ENCODE measurements around the gene MEIS2.

Gene MEIS2

DNA sequence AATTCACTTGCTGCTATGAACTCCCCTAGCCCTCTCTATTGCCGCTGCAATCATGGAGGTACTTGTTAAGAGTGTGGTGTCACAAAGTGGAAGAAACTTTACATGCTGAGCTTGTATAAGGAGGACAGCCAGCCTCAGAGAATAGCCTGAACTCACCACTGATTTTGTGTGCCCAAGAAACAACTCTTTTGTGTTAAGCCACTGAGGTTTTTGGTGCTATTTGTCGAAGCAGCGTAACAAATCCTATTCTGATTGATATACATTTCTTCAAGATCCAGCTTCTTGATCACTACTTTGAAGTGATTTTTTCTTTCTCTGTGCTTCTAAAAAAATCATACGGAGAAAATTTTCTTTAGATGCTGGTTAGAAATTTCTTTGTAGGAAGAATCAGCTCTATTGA is 132.4 kb downstream of the MEIS2 start:
- H3K9me3 Mint-ChIP-seq = no peaks in the 10 kb centered on the region
- no peak overlapping the region for H3K4me3 Mint-ChIP-seq
- no peak for DNase-seq
- no peaks in the 10 kb centered on the region for H3K27me3 Mint-ChIP-seq
- H3K27ac Mint-ChIP-seq = no peak overlapping the region
- H3K4me1 Mint-ChIP-seq = no peaks in the 10 kb centered on the region
- ATAC-seq = no peak

DNA sequence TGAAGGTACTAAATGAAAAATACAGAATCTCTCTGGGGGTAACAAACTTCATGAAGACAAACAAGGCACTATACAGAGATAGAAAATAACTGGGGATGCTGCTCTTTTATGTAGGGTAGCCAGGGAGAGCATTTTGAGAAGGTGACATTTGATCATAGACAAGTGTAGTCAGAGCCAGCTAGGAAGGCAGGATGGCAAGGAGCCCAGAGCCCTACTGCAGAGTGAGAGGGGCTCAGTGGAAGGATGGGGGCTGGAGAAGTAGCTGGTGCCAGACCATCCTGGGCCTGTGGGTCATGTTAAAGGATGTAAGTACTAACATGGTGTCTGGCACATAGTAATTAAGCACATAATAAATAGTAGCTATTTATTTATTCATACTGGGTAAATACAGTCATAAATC is 133.6 kb downstream of the MEIS2 start:
- H3K4me1 Mint-ChIP-seq = no peaks in the 10 kb centered on the region
- H3K27ac Mint-ChIP-seq = no peak overlapping the region
- H3K9me3 Mint-ChIP-seq = no peaks in the 10 kb centered on the region
- DNase-seq (no peak), ATAC-seq (no peak)
- H3K27me3 Mint-ChIP-seq = no peaks in the 10 kb centered on the region
- H3K4me3 Mint-ChIP-seq = no peak overlapping the region

DNA sequence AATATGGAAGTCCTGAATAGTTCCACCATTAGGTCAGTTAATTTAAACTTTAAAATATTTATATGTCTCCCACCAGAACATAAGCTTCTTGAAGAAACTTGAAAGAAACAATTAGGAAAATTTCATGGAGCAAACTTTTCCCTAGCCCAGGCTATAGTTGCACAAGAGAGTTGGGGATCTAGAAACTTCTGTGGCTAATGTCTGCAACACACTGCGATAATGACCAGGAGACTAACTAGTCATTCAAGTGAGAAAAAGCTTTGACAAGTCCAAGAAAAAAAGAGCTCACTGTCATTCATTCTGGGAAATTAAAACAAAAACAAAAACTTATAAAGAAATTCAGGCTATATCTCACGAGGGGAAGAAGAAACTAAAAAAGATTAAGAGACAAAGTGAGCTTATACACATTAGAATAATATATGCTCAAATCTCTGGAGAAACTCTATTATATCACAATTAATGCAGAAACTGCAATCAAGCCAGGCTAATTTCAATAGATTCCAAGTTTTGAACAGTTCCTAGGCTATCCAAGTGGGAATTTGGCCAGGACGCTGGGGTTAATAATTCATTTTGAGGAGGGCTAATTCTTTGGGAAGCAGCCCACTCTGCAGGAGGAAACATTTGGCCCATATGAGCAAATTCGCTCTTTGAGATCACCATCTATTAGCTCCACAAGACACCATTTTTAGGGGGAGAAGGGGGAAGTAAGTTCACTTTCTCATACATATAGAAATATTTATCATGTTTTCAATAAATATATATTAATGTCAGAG is 134.6 kb downstream of the MEIS2 start:
- no peak for DNase-seq

DNA sequence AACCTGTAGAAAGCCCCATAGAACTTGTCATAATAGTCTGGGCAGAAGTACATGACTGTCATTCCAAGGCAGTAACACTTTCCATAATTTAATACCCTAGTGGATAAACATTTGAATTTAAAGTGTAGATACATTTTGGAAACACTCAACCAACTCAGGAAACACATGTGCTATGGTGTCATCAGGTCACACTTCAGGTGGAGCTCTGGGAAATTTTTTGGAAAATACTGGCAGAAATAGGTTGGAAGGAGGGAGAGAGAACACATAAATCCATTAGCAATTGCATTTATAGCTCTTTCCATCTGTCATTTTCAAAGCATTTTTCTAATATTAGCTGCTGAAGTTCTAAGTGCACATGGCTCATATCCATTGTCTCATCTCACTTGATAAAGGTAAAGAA is 135.7 kb downstream of the MEIS2 start:
- Mint-ChIP-seq H3K27ac (no peak overlapping the region), H3K27me3 (no peaks in the 10 kb centered on the region), H3K4me1 (no peaks in the 10 kb centered on the region), H3K4me3 (no peak overlapping the region), H3K9me3 (no peaks in the 10 kb centered on the region)
- DNase-seq (no peak), ATAC-seq (no peak)

More for the DNA sequence above, 134.6 kb downstream of the MEIS2 start:
- Mint-ChIP-seq H3K4me1 (no peaks in the 10 kb centered on the region), H3K27me3 (no peaks in the 10 kb centered on the region), H3K9me3 (no peaks in the 10 kb centered on the region), H3K27ac (no peak overlapping the region), H3K4me3 (no peak overlapping the region)
- ATAC-seq = no peak

DNA sequence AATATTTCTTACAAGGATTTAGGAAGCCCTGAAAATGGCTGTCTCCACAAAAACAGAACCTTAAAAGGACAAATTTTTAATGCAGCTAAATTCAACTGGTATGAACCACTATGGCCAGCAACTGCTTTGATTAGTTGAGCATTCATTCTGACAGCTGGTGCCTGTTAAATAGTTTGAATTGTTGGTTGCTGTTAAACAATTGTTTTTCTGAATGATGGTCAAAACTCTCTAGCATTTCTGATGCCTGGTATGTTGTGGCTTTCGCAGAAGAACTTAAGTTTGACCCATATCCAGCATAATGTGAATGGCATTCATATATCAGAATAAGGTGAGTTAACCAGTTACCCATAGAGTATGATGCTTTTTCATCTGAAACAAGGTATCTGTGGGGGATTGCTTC is 138.4 kb downstream of the MEIS2 start:
- no peaks in the 10 kb centered on the region for H3K4me1 Mint-ChIP-seq
- no peaks in the 10 kb centered on the region for H3K9me3 Mint-ChIP-seq
- H3K27ac Mint-ChIP-seq = no peak overlapping the region
- no peak overlapping the region for H3K4me3 Mint-ChIP-seq
- no peak for ATAC-seq
- H3K27me3 Mint-ChIP-seq = no peaks in the 10 kb centered on the region
- DNase-seq = no peak

DNA sequence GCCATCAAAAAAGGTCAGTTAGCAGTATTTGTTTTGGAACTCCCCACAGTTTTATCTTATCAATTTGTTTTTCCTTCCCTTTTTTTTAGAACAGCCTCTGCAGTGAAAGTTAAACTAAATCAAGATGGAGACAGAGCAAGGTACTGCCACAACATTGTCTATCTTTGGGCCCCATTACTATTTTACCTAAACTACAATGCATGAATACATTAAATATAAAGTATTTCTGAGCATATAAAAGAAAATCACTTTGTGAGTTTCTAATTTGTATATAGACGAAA is 139.5 kb downstream of the MEIS2 start:
- H3K9me3 Mint-ChIP-seq = no peaks in the 10 kb centered on the region
- no peaks in the 10 kb centered on the region for H3K27me3 Mint-ChIP-seq
- ATAC-seq = no peak
- H3K27ac Mint-ChIP-seq = no peak overlapping the region
- no peak overlapping the region for H3K4me3 Mint-ChIP-seq
- no peaks in the 10 kb centered on the region for H3K4me1 Mint-ChIP-seq
- DNase-seq = no peak

DNA sequence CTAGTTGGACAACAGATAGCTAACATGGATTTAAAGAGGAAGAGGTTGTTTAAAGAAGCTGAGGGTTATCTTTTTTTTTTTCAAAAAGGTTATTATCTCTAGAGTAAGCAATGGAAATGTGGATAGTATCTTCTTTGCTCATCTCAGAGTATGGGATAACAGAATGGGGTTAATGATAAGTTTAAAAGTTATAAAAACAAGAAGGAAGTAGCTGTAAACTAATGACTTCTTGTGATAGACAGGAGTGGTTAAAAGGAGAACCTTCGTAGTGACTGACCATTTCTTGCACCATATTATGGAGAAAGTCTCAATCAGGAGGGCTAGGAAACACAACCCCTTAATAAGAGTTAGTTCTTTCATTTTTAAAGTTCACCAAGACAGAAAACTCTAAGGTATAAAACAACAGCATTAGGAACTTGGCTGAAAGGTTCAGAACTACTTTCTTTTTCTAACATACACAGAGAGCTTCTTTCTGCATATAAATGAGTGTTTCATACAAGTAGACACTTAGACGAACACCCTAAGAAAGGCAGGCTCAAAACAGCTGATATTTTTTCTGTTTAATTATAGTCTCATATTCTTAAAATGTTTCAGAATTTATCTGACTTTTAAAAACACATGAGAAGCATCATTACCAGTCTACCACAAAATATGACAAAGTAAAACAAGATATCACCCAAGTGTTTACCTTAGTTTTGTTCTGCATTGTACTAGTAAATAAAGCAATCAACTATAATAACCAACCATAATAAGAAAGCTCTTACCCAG is 140.0 kb downstream of the MEIS2 start:
- Mint-ChIP-seq H3K27ac (no peak overlapping the region), H3K27me3 (no peaks in the 10 kb centered on the region), H3K4me1 (no peaks in the 10 kb centered on the region), H3K4me3 (no peak overlapping the region), H3K9me3 (no peaks in the 10 kb centered on the region)
- ATAC-seq = no peak
- DNase-seq = no peak

DNA sequence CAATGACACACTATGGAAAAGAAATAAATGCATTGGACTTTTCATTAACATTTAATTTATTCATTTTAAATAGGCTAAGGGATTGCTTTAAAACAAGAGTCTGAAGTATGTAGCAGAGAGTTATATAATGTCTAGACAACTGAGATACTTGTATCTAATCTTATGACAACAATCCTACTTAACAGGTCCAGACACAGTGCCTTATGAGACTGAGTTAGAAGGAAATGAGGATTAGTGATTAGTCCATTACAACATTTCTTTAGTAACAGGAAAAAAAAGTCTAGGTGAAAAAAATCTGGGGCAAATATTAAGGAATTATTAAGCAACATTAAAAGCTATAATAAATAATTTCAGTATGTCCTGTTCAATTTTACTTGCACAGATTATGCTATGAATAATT is 140.6 kb downstream of the MEIS2 start:
- Mint-ChIP-seq H3K27me3 (no peaks in the 10 kb centered on the region), H3K27ac (no peak overlapping the region), H3K4me1 (no peaks in the 10 kb centered on the region), H3K9me3 (no peaks in the 10 kb centered on the region), H3K4me3 (no peak overlapping the region)
- no peak for ATAC-seq
- DNase-seq = no peak

DNA sequence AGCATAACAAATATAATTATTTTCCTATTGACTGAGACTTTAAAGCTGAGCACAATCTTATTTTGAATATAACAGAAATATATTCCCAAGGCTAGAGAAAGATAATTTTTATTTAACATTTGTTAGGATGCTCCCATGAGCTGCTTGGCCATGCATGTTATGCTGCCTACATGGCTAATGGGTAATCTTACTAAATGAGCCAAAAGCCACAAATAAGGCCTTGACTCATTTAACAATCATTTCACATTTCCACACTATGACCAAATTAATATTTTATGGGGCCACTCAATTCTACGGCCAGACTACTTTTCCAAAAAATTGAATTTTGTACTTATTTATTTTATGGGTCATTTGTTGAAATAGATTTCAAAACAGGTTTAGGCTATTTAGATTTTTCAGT is 141.7 kb downstream of the MEIS2 start:
- no peak overlapping the region for H3K4me3 Mint-ChIP-seq
- ATAC-seq = no peak
- no peak overlapping the region for H3K27ac Mint-ChIP-seq
- H3K9me3 Mint-ChIP-seq = no peaks in the 10 kb centered on the region
- DNase-seq = no peak
- no peaks in the 10 kb centered on the region for H3K4me1 Mint-ChIP-seq
- H3K27me3 Mint-ChIP-seq = no peaks in the 10 kb centered on the region

DNA sequence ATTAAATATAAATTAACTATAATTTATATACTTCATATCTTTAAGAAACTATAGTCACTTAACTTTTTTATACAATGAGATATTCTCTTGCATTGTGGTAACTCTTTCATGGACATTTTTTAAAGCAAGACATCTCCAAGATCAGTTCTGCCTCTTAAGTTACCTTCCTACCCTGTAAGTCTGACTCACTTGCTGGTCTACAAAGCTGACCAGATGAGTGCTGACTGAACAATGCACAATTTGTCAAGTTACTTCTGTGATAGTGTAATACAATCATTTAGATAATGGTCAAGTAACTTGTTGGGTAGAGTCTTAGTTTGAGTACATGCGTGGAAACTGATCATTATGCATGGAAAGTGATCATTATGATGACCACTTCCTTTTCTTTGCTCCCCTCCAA is 145.9 kb downstream of the MEIS2 start:
- H3K4me1 Mint-ChIP-seq = no peaks in the 10 kb centered on the region
- DNase-seq (no peak), ATAC-seq (no peak)
- H3K27me3 Mint-ChIP-seq = peaks cover 12% of the 10 kb centered on the region
- H3K4me3 Mint-ChIP-seq = no peak overlapping the region
- H3K27ac Mint-ChIP-seq = no peak overlapping the region
- peaks cover 0 to 4% of the 10 kb centered on the region in 2 donors for H3K9me3 Mint-ChIP-seq

DNA sequence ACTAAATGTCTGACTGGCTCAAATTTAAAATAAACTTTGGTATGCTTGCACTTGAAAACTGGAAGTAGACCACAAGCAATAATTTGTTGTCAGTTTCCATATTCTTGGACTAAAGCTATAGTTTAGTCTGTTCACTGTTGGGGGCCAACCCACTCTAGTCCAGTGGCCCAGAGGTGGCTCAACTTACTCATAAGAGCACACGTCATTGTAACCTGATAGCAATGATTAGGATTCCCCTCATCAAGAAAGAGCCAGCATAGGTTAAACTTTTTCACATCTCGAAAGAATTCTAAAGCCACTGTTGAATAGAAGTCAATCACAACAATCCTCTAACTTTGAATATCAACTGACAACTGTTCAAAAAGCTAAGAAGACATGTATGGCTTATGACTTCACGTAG is 147.0 kb downstream of the MEIS2 start:
- Mint-ChIP-seq H3K27me3 (peaks cover 12% of the 10 kb centered on the region), H3K27ac (no peak overlapping the region), H3K4me3 (no peak overlapping the region), H3K4me1 (no peaks in the 10 kb centered on the region), H3K9me3 (peaks cover 0 to 4% of the 10 kb centered on the region in 2 donors)
- DNase-seq = no peak
- no peak for ATAC-seq

DNA sequence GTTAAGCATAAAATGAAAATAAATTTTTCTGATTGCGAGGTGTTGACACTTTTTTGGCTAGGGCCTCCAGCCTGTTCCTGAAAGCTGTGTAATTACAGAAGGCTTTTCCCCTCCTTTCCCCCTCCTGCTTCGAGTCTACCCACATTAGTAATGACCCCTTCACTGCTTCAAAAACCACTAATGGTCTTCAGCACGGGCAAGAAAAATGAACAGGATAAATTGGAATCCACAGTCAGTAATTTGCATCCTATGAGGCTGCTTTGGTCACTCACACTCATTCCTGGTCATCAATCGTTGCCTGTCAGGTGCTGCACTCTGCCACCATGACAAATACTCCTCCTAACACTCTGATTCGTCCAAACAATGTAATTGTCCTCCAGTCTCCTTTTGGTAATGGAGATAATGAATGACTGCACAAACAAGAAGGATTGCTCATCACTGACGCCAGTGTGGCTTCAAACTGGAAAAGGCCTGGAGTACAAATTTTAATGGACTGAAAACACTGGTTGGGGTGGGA is 148.6 kb downstream of the MEIS2 start:
- ATAC-seq (no peak), DNase-seq (no peak)
- Mint-ChIP-seq H3K4me1 (no peaks in the 10 kb centered on the region), H3K4me3 (no peak overlapping the region), H3K27me3 (peaks cover 12% of the 10 kb centered on the region), H3K9me3 (peaks cover 0 to 4% of the 10 kb centered on the region in 2 donors), H3K27ac (no peak overlapping the region)

DNA sequence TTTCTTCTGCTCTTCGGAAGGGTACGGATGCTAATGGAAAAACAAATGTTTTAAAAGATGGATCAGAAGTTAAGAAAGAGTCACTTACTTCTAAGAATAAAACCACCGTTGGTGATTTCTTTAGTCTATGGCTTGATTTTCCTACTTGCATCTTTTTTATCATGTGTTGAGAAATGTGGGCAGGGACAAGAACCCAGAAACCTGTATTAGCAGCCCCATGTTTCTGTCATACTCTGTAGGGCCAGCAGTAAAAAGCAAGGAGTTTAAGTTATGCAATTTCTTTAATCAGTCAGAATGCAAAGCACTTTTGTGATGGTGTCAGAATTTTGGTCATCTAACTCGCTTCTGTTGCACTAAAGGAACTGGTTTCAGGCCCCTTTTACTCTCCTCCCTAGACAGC is 150.0 kb downstream of the MEIS2 start:
- Mint-ChIP-seq H3K27ac (no peak overlapping the region), H3K27me3 (peaks cover 13% of the 10 kb centered on the region), H3K4me1 (no peaks in the 10 kb centered on the region), H3K4me3 (no peak overlapping the region), H3K9me3 (peaks cover 0 to 4% of the 10 kb centered on the region in 2 donors)
- no peak for DNase-seq
- ATAC-seq = no peak

DNA sequence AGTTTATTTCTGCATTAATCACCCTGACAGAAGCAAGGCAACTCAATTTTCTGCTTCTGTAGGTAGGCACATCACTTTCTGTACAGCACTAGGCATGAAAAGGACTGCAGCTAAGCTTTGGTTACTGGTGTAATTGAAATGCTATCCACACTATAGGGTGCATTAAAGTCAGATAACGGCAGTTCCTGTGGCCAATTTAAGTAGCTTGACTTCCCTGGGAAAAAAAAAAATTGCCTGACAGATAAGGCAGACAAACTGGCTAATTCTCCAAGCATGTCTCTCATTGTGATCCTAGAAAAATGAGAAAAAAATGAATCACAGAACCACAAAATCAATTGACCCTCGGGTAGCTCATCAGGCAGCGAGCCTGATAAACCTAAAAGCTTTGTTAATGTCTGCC is 151.4 kb downstream of the MEIS2 start:
- H3K4me3 Mint-ChIP-seq = no peak overlapping the region
- ATAC-seq = no peak
- H3K4me1 Mint-ChIP-seq = no peaks in the 10 kb centered on the region
- H3K9me3 Mint-ChIP-seq = peaks cover 0 to 4% of the 10 kb centered on the region in 2 donors
- peaks cover 27% of the 10 kb centered on the region for H3K27me3 Mint-ChIP-seq
- DNase-seq = no peak
- H3K27ac Mint-ChIP-seq = no peak overlapping the region

DNA sequence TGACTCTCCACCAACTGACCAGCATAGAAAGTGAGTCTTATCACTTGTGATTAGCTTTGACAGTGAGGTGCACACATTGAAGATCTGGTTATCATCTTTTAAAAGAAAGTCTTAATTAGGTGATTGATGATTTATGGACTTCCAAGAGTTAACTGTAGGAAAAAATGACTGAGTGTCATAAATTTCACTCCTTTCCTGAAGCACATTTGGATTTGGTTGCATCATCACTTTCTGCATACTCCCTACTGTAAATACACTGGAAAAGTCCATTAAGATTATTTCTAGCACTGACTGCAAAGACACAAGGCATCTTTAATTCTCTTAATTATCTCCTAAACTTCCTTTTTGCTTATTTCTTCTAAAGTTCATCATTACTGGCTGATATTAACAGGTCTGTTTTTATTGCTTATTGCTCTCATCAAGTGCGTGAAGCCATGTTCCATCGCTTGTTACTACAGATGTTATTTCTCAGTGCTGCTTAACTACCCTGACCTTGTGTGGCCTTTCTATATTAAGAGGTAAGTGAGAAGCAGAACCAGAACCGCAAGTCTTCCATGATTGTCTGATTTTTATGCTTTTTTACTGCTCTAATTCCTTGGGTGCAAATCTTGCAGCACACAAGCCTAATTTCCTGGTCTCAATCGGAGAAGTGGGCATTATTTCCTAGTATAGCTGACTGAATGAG is 153.2 kb downstream of the MEIS2 start:
- H3K4me3 Mint-ChIP-seq = no peak overlapping the region

DNA sequence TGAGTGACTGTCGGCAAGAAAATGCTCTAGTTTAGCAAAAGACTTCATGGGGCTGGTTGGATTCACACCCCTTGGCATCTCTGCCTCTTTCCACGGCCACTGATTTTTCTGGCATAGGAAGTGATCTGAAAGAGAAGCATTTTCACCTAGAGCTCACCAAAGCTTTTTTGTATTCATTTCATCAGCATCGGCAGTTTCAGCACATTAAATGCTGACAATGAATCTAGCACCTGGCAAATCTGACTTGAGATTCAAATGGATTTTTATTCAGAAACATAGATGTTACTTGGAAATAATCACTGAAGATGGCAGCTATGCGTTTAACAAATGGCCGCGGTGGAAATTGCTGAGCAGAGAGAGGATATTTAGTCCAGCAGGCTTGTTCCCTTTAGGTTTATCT is 155.9 kb downstream of the MEIS2 start:
- no peaks in the 10 kb centered on the region for H3K4me1 Mint-ChIP-seq
- peaks cover 16% of the 10 kb centered on the region for H3K27me3 Mint-ChIP-seq
- H3K27ac Mint-ChIP-seq = no peak overlapping the region
- no peaks in the 10 kb centered on the region for H3K9me3 Mint-ChIP-seq
- no peak for ATAC-seq
- H3K4me3 Mint-ChIP-seq = no peak overlapping the region
- DNase-seq = no peak

More for the DNA sequence above, 153.2 kb downstream of the MEIS2 start:
- Mint-ChIP-seq H3K4me1 (no peaks in the 10 kb centered on the region), H3K9me3 (peaks cover 0 to under 1% of the 10 kb centered on the region in 2 donors), H3K27ac (no peak overlapping the region), H3K27me3 (peaks cover 23% of the 10 kb centered on the region)
- no peak for ATAC-seq
- DNase-seq = no peak

Data from stimulated activated naive CD8-positive, alpha-beta T cell treated with anti-CD3 and anti-CD28 coated beads, Interleukin-15, amount 100 ng/mL, for 72 hours (primary cell).